Measurements from ENCODE around the gene CHCHD4.

Gene CHCHD4

GRCh38 chr3:14134291-14134690 is 9.6 kb upstream of the CHCHD4 start:
- no peak for TF ChIP-seq POLR2A (IDR thresholded peaks at IDR 0.05; ENCODE audit: low read depth, low read length)
- DNase-seq (ENCODE audit: insufficient read length, low spot score) (no peak), FAIRE-seq (no peak)

GRCh38 chr3:14133876-14134275 is 9.2 kb upstream of the CHCHD4 start:
- TF ChIP-seq POLR2A (IDR thresholded peaks at IDR 0.05; ENCODE audit: low read depth, low read length), result no peak
- no peak for FAIRE-seq
- DNase-seq (ENCODE audit: insufficient read length, low spot score), result no peak

- DNase-seq (ENCODE audit: insufficient read length, low spot score) (no peak), FAIRE-seq (no peak)
- no peak for TF ChIP-seq POLR2A (IDR thresholded peaks at IDR 0.05; ENCODE audit: low read depth, low read length)
Measured at GRCh38 chr3:14133188-14133800, 8.6 kb upstream of the CHCHD4 start.

- no peak for FAIRE-seq
- no peak for DNase-seq (ENCODE audit: insufficient read length, low spot score)
- TF ChIP-seq POLR2A (IDR thresholded peaks at IDR 0.05; ENCODE audit: low read depth, low read length), result no peak
Measured at GRCh38 chr3:14132689-14133088, 8.0 kb upstream of the CHCHD4 start.

- DNase-seq (ENCODE audit: insufficient read length, low spot score) (no peak), FAIRE-seq (no peak)
- no peak for TF ChIP-seq POLR2A (IDR thresholded peaks at IDR 0.05; ENCODE audit: low read depth, low read length)
Measured at GRCh38 chr3:14132120-14132519, 7.5 kb upstream of the CHCHD4 start.

GRCh38 chr3:14131134-14131533 is 6.5 kb upstream of the CHCHD4 start:
- DNase-seq (ENCODE audit: insufficient read length, low spot score) (no peak), FAIRE-seq (no peak)
- TF ChIP-seq POLR2A (IDR thresholded peaks at IDR 0.05; ENCODE audit: low read depth, low read length), result no peak

GRCh38 chr3:14130707-14131106 is 6.0 kb upstream of the CHCHD4 start:
- no peak for TF ChIP-seq POLR2A (IDR thresholded peaks at IDR 0.05; ENCODE audit: low read depth, low read length)
- DNase-seq (ENCODE audit: insufficient read length, low spot score), result no peak
- no peak for FAIRE-seq

GRCh38 chr3:14130230-14130629 is 5.6 kb upstream of the CHCHD4 start:
- DNase-seq (ENCODE audit: insufficient read length, low spot score), result no peak
- FAIRE-seq, result no peak
- TF ChIP-seq POLR2A (IDR thresholded peaks at IDR 0.05; ENCODE audit: low read depth, low read length), result no peak

- DNase-seq (ENCODE audit: insufficient read length, low spot score) (no peak), FAIRE-seq (no peak)
- no peak for TF ChIP-seq POLR2A (IDR thresholded peaks at IDR 0.05; ENCODE audit: low read depth, low read length)
Measured at GRCh38 chr3:14129296-14129695, 4.6 kb upstream of the CHCHD4 start.

GRCh38 chr3:14128724-14129123 is 4.1 kb upstream of the CHCHD4 start:
- FAIRE-seq (no peak), DNase-seq (ENCODE audit: insufficient read length, low spot score) (no peak)
- no peak for TF ChIP-seq POLR2A (IDR thresholded peaks at IDR 0.05; ENCODE audit: low read depth, low read length)

GRCh38 chr3:14127516-14128161 is 3.0 kb upstream of the CHCHD4 start:
- FAIRE-seq, result no peak
- no peak for DNase-seq (ENCODE audit: insufficient read length, low spot score)
- TF ChIP-seq POLR2A (IDR thresholded peaks at IDR 0.05; ENCODE audit: low read depth, low read length), result no peak

GRCh38 chr3:14126887-14127505 is 2.3 kb upstream of the CHCHD4 start:
- FAIRE-seq (no peak), DNase-seq (ENCODE audit: insufficient read length, low spot score) (no peak)
- TF ChIP-seq POLR2A (IDR thresholded peaks at IDR 0.05; ENCODE audit: low read depth, low read length), result no peak

- DNase-seq (ENCODE audit: insufficient read length, low spot score), result no peak
- FAIRE-seq, result no peak
- no peak for TF ChIP-seq POLR2A (IDR thresholded peaks at IDR 0.05; ENCODE audit: low read depth, low read length)
Measured at GRCh38 chr3:14126017-14126886, 1.6 kb upstream of the CHCHD4 start.
